Islet of Langerhans (tissue), 1 donor: ENCODE measurements around the gene UACA.
A peak's percentile ranks its signal among the peaks of the same experiment; 100 is the strongest.

Experiments used
- FAIRE-seq: peaks from one replicate; lab custom pipeline; 2011; peaks lifted over from hg19 to GRCh38; lab: Jason Lieb, UNC

The UACA gene

DNA sequence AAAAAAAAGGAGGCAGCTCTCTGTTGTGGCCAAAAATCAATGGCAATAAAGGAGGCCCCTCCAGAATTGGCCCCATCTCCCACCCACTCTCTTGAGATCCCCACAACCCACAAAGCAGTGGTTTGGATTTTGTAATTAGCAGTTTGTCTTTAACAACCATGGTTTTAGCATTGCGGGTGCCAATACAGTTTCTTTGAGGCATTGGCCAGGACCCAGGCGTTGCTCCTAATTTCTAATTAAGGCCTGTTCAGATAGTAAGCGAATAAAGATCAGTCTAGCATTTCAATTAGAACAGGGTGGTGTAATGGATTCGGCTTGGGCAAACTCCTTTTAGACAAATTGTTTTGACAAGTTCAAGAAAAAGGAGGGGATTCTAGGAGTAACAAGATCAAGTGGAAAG lies 23.6 kb upstream of the UACA start:
- FAIRE-seq = no peak

DNA sequence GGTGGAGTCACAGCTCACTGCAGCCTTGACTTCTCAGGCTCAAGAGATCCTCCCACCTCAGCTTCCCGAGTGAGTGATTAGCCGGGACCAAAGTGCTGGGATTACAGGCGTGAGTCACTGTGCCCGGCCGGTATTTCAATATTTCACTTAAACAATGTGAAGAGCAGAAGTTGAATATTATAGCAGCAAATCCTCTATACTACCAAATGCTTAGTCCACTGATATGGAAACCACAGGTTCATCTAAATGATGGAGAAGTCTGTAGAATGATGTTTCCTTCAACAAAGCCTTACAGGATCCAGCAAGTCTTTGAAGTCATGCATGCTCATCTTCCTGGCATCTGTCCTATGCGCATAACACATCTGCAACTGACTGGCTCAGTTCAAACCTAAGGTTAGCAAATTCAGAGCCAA lies 20.3 kb upstream of the UACA start:
- no peak for FAIRE-seq

DNA sequence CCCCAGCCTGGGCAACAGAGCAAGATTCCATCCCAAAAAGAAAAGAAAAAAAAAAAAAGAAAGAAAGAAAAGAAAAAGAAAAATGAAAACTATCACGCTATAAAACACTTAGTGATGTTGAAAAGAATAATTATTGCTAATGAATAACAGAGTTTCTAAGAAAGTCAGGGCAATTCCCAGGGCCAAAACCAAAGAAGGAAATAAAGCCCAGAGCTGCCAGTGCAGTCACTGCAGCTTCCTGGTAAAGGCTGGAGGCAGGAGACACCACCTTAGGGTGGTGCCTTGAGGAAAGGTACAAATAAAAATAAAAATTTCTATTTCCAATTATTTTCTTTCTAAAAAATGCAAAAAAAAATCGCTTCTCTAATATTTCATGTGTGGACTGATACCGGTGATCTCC lies 19.7 kb upstream of the UACA start:
- no peak for FAIRE-seq

DNA sequence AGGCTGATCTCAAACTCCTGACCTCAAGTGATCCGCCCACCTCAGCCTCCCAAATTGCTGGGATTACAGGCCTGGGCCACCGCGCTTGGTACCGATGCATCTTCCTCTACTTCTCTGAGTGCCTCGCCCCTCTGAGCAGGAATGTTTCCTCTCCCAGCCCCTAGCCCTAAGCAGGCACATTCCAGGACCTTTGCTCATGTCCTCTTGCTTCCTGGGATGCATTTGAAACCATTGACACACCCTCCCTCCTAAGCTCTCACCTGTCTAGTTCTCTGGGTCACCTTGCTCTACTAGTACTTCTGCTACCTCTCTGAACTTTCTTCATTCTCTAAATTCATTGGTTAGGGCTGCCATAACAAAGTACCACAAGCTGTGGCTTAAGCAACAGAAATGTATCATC lies 17.9 kb upstream of the UACA start:
- FAIRE-seq = no peak

DNA sequence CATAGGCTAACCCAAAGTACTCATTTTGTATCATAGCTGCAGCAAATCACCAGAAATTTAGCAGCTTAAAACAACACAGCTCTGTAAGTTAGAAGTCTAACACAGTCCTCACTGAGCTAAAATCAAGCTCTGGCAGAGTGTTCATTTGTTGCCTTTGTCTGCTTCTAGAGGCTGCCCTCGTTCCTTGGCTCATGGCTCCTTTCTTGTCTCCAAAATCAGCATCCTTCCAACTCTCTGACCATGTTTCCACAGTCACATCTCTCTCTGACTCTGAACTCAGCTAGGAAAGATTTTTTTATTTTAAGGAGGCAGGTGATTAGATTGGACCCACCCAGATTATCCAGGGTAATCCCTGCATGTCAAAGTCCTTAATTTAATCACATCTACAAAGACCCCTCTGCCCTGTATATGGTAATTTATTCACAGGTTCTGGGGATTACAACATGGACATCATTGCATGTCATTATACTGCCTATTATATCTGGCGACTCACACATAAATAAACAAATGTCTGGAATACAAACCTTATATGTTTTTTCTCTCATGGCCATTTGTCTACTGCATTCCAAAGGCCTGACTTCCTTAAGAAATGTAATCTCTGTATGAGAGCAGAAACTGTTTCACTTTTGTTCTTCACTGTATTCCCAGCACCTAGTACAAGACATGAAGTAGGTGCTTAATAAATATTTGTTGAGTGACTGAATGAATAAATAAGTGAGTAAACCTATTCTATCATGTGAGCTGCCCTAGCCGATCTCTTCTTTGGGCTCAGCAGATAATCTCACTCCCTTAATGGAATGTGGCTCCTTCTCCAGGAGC lies 15.1 kb upstream of the UACA start:
- FAIRE-seq = no peak

GRCh38 chr15:70777170-70777926 lies 14.0 kb upstream of the UACA start:
- FAIRE-seq = no peak

DNA sequence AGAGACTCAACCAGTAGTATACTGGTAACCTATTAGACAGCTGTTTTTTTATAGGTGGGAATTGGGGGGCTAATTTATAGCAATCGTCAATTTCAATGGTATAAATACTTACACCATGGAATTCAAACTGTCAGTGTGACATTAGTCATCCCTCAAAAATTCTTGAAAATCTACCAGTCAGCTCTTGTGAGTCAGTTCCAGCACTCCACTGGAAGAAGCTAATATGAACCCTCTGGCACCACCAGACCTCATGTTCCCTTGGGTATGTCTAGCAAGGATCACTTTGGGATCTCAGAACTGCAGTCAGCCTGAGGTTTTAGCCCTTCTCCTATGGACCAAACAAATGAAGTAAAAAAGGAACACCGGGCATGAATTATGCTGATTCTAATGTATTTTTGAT lies 11.8 kb upstream of the UACA start:
- no peak for FAIRE-seq

DNA sequence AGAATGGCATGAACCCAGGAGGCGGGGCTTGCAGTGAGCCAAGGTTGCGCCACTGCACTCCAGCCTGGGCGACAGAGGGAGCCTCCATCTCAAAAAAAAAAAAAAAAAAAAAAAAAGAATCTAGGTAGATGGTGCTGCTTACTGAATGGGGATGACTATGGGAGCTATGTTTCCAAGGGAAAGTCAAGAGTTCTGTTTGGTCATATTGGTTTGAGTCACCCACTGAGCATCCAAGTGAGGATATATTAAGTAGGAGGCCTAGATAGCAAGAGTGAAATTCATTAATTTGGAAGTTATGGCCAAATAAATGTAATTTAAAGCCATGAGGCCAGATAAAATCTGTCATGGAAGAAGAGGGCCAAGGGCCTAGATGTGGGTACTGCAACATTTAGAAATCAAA lies 9.0 kb upstream of the UACA start:
- no peak for FAIRE-seq

DNA sequence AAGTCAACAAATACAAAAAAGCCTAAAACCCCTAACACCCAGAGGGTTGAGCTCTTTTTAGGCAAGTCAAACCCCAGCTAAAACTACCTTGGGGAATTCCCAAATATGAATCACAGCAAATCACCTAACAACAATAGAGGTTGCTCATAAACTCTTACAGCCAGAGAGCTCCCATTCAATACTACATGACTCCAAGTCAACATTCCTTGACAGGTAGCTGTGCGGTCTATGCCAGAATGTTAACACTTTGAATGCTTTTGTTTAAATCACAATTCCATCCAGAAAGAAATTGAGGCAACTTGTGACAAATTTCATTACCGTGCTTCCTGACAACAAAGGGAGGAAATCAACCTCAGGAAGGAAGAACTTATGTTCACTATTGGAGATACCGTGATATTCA lies 7.5 kb upstream of the UACA start:
- FAIRE-seq = no peak

- FAIRE-seq = no peak
These were observed 5.0 kb upstream of the UACA start for GRCh38 chr15:70768257-70768883.

GRCh38 chr15:70767667-70768066 lies 4.3 kb upstream of the UACA start:
- no peak for FAIRE-seq

- FAIRE-seq = no peak
These were observed 3.2 kb upstream of the UACA start for GRCh38 chr15:70766597-70766996.

GRCh38 chr15:70765504-70766281 lies 2.3 kb upstream of the UACA start:
- no peak for FAIRE-seq

- FAIRE-seq = no peak
These were observed 782 bp upstream of the UACA start for GRCh38 chr15:70763950-70764730.

- FAIRE-seq = no peak
These were observed 764 bp downstream of the UACA start for GRCh38 chr15:70762469-70763119.

DNA sequence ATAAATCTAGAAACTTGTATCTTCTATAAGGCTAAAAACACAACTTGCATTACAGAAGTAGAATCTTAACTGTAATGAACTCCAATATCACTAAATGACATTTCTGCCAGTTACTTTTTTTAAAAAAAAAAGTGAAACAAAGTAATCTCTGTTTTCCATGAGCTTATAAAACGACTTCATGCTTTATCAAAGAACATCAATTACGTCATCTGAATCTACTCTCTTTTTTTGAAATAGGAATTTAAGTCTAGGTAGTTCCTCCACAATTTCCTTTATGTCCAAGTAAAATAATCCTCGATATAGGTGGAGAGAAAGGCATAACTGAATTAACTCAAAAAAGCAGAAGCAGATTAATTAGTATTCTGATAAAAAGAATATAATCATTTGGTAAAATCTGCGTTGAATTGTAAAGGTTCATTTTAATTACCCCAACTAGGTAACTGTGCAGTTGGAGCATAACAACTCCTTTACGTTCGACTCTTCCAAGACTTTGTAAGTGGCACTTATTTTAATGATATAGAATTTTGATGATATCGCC lies 1.4 kb downstream of the UACA start:
- no peak for FAIRE-seq

DNA sequence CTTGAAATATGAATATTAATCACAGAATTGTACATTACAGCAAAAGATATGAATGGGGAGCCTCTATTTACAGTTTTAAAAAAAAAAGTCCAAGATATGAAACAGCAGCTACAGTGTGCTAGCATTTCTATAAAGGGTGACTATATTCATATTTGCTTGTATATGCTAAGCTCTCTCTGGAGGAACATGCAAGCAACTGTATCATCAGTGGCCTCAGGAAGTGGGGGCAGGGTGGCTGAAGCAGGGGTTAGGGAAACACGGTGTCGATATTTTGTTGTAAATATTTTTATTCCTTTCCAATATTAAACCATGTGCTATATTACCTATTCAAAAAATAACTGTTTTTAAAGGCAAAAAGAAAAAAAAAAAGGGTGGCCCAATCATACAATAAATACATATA lies 2.3 kb downstream of the UACA start:
- FAIRE-seq = peak; percentile 24

GRCh38 chr15:70758790-70759462 lies 4.4 kb downstream of the UACA start:
- FAIRE-seq = no peak

GRCh38 chr15:70757627-70758026 lies 5.7 kb downstream of the UACA start:
- no peak for FAIRE-seq

GRCh38 chr15:70754862-70755261 lies 8.5 kb downstream of the UACA start:
- no peak for FAIRE-seq
